Ureter (tissue), 1 donor: ENCODE measurements around the gene ENOX1. TPM values are rescaled to one million over a fixed set of nuclear protein-coding genes. Genes with fewer than 3 reads are reported as not detected.

Experiments
- DNase-seq: peaks from one replicate; pipeline ENCODE4 v3.0.0-alpha.2; 2020; ENCODE audit warnings: low spot score
- total RNA-seq: library from RNA; stranded (reverse); gene quantifications from one replicate; pipeline ENCODE4 v1.2.4, GENCODE V29; 2023
- donor health status: DM: yes; HTN: yes; CAD: no.

Gene ENOX1
- total RNA-seq, 1 donor from 2014 or later: 7.1 TPM

DNA sequence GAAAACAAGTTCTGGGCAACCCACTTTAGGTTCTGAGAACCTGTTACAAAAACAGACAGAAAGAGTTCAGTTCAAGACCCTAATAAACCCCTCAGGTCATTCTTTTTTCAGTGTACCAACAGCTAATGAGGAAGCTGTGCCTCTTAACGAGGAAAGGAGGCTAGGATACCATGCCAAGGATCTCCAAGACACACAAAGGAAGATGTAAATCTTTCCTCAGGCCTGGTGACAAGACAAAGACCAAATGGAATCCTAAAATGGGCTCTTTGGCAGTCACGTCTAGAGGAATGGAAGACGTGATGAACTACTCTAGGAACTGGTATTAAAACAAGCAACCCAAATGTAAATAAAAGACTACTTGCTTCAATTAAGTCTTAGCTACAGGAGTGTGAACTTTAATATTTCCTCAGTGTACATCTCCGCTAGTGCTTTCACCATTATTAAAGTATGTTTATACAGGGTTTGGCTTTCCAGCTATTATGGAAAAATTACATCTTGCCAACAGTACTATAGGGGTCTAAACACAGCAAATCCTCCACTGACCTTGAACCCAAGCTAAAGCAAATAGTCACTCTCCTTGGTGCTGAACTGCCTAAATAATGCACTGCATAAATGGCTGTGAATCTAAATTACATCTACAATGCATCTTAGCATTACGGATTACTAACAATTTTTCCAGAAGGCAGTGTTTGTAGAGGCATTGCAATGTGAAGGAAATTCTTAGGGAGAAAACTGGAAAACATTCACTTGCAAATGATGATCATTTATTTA, 42.3 kb downstream of the ENOX1 start:
- DNase-seq: no peak

- DNase-seq: no peak
These were observed 43.9 kb downstream of the ENOX1 start for GRCh38 chr13:43742911-43743310.

GRCh38 chr13:43737392-43737923, 49.3 kb downstream of the ENOX1 start:
- DNase-seq: no peak

- DNase-seq: no peak
These were observed 54.0 kb downstream of the ENOX1 start for GRCh38 chr13:43732726-43733125.

- DNase-seq: no peak
These were observed 55.5 kb downstream of the ENOX1 start for GRCh38 chr13:43731296-43731695.

DNA sequence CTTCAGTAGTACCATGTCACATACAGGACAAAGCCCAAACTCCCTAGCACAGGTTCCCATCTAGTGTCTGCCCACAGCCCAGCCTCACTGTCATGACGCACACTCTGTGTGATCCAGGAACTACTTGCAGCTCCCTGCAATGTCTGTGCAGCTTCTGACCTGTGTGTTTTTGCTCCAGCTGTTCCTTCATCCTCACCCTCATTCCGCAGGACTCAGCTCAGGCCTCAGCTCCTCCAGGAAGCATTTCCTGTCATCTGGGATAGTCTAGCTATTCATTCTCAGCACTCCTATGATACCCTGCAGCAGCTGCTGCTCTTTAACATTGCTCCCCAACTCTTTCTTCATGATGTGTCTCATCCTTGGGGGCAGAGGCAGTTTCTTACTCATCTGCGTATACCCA, 56.1 kb downstream of the ENOX1 start:
- DNase-seq: no peak

GRCh38 chr13:43728421-43728820, 58.4 kb downstream of the ENOX1 start:
- DNase-seq: no peak

DNA sequence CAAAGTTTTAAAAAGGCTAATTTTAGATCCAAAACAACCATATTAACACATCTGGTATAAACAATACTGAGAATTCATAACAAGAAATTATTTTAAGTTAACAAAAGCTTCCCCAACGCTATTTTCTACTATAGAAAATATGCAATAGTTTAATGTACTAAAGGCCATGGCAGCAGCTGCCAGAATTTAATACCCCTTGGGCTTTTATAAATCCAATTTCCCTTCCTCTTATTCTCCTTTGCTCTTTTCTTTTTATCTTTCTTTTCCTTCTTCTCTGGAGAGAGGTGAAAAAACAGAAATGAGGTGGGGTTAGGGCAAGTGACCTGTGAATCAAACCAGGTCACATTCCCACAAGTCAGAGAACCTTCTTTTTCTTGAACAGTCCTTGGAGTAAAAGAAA, 58.9 kb downstream of the ENOX1 start:
- no peak for DNase-seq

DNA sequence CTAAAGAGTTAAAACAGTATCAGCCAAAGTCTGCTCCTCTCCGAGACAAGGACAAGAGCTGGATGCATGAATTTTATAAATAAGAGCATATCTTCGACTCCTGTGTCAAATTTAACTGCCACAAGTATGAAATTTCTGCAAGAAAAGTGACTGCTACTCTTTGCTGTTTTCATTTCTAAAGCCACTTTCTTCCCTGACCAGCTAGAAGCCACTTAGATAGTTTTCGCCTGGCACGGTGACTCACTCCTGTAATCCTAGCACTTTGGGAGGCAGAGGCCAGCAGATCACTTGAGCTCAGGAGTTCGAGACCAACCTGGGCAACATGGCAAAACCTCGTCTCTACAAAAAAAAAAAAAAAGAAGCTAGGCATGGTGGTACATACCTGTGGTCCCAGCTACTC, 61.3 kb downstream of the ENOX1 start:
- DNase-seq: no peak

- no peak for DNase-seq
These were observed 65.9 kb downstream of the ENOX1 start for GRCh38 chr13:43720780-43721397.

DNA sequence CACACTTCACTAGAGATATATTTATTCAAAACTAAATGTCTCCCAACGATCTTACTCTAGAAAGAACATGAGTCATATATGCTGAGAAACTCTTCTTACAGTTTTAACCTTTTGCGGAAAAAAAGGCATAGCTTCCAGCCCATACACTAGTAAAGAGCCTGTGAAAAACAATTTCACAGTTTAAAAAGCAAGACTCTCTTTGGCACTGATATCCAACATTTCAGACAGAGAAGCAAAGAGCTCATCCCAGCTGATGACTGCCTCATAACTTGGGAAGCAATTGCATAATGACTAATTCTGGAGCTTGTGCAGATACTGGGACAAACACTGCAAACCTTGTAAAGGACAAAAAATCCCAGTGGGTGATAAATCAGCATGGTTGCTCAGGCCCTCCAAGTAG, 88.0 kb downstream of the ENOX1 start:
- DNase-seq: no peak

- DNase-seq: no peak
These were observed 88.8 kb downstream of the ENOX1 start for GRCh38 chr13:43698009-43698408.

DNA sequence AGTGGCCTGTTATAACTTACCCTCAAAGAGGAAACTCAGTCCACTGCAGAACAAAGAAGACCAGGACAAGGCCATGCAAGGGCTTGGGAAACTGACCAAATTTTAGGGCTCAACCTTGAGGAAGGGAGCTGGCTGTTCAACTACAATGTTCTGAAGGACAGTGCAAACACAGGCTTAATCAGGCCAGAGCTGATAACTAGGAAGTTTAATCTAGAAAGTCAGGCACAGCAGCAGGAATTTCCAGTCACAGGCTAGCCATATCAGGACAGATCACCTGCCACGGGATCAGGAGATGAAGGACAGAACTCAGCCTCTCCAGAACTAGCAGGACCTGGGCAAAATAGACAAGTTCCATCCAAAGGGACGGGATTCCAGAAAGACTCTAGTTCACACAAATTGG, 89.4 kb downstream of the ENOX1 start:
- DNase-seq: no peak

DNA sequence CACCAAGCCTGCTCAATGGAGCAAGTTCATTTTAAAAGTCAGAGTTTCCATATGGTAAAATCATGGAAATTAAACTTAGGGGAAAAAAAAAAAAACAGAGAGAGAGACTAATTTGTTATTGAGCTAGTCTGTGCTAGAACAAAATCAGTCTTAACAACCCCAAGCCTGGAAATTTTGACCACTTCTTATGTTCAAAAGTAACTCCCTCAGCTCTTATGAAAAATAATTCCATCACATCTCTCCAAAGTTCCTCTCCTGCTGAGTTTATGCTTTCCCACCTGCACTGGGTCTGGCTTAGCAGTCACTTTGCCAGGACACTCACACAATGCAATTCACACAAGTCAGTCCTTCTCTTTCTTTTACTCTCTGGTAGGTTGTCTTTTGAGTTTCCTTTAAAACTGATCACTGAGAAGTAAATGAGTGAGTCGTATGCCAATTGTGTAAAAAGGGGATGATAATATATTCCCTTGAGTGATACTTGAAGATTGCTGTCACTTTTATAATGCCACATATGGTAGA, 92.6 kb downstream of the ENOX1 start:
- DNase-seq: no peak

GRCh38 chr13:43693639-43694038, 93.1 kb downstream of the ENOX1 start:
- no peak for DNase-seq

GRCh38 chr13:43688227-43688907, 98.4 kb downstream of the ENOX1 start:
- DNase-seq: no peak

GRCh38 chr13:43687038-43687437, 99.7 kb downstream of the ENOX1 start:
- no peak for DNase-seq

DNA sequence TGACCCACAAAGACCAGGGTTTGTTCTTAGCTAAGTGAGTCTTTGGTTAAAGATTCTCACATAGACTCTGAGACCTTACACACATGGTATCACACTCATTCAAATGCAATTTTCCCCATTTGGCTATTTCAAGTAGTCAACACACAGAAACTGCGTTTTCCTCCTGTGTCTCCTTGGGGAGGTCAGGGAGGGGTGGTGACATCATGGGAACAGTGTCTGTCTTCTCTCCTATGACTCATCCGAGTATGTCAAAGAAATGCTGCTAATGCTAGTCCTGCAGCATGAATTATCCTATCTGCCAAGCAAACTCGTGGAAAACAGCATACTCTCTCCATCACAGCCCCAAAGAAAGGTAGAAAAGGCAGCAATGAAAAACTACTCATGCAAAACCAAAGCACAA, 100.2 kb downstream of the ENOX1 start:
- DNase-seq: no peak

- DNase-seq: no peak
These were observed 101.6 kb downstream of the ENOX1 start for GRCh38 chr13:43684963-43685725.

DNA sequence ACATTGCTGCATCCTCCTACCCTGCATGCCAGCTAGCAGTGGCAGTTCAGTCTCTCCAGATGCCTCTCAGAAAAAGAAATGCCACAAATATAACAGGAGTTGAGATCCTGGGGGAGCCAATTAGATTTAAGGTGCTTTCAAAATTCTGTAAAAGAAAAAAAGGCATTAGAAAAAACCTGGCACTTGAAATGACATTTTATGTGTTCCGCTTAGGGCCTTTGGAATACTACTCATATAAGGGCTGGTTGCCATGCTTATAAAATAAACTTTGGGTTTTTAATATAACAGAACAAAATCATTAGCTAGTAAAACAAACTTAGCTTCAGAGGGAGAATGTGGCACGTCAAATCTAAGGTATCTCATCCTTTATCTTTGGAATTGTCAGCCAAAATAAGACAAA, 104.1 kb downstream of the ENOX1 start:
- DNase-seq: no peak

DNA sequence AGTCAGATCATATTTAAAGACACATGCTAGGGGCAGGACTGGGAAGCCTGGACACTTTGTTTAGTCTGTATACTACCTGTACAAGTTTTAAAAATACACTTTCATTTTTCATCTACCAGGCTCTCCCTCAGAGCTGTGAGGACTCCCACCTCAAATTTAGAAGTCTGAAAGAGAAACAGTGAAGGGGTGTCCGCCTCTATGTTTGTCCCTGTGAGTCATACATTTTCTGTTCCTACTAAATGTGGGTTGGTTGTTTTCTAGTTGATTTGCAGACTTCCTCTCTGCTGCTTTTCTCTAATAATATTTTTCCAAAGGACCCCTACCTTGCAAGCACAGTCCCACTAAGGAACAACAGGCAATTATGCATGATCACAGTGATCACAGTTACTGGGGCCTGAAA, 110.5 kb downstream of the ENOX1 start:
- DNase-seq: no peak

DNA sequence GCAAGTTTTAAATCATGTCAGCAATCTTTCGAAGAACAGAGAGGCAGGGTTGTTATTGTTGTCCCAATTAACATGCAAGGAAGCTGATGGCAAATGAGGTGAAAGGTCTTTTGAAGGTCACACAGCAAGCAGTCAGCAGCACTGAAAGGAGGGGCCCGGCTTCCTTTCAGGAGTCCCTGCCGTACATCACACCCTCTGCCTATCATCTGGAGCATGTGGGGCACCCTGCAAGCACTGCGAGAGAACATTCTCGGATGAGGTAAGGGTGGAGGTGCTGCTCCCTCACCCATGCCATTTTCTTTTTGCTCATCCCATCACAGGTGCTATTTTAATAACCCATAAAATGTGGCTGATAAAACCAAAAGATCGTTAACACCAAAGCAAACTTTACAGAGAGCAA, 111.2 kb downstream of the ENOX1 start:
- DNase-seq: no peak
